ENCODE data around the gene TAS1R1. TPM values are rescaled to one million over a fixed set of nuclear protein-coding genes. Genes with fewer than 3 reads are reported as not detected.

Gene TAS1R1
- total and polyA plus RNA-seq, 9 of the 15 experiments (the other 6 are each of a cell fraction or from before 2014, with no cell fraction given), result 0.06 TPM; not detected in 8

DNA sequence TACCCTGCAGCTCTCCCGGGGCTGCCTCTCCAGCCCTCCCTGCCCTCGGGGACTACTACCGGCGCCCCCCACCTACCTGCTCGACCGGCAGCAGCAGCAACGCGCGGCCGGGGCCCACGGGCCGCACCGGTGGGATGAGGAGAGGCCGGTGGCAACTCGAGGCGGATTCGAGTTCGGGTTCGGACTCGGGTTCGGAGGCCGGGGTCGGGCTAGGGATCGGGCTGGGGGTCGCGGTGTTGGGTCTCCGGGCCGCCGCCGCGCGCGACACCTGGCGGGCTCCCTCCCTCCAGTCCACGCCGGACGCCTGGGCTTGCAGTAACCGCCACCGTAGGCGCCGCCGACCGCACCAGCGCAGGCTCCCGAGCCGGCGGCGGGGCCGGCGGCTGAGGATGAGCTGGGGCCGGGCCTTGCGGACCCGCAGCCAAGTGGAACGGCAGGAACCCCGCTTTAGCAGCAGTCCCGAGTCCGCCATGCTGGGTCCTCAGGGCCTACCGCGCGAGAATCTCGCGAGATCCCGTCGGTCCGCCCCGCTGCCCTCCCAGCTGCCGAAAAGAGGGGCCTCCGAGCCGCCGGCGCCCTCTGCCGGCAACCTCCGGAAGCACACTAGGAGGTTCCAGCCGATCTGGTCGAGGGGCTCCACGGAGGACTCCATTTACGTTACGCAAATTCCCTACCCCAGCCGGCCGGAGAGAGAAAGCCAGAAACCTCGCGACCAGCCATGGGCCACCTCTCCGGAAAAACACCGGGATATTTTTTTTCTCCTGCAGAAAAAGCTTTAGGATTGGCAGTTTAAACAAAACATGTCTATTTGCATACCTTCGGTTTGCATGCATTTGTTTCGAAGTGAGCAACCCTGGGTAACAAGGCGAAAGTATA, 838 bp upstream of the TAS1R1 start, which contains the start of gene NOL9 (continued):
- TF ChIP-seq ZNF197 (CRISPR knock-in tag; IDR thresholded peaks at IDR 0.05; ENCODE audit: low read depth) (peak; percentile 27; the same call in 1 of the 2 replicates), PHF8 (IDR thresholded peaks at IDR 0.05; ENCODE audit: borderline replicate concordance, low read length) (peak; percentile 94; the same call in 1 of the 2 replicates), SUPT5H (IDR thresholded peaks at IDR 0.05) (peak; percentile 86), FOXM1 (IDR thresholded peaks at IDR 0.05; ENCODE audit: low read depth) (no peak; the same call in 1 of the 2 replicates), FOXM1 (CRISPR knock-in tag; IDR thresholded peaks at IDR 0.05; ENCODE audit: low read depth) (peak; percentile 94), NFRKB (IDR thresholded peaks at IDR 0.05; ENCODE audit: low read depth) (no peak), MCM3 (IDR thresholded peaks at IDR 0.05) (no peak), SMAD2 (IDR thresholded peaks at IDR 0.05; ENCODE audit: low read depth, low read length) (no peak), GATAD2A (IDR thresholded peaks at IDR 0.05) (0 out of 2 replicates have a peak, but pooled peaks have one; percentile 9)
- TF ChIP-seq, protein P1, sequence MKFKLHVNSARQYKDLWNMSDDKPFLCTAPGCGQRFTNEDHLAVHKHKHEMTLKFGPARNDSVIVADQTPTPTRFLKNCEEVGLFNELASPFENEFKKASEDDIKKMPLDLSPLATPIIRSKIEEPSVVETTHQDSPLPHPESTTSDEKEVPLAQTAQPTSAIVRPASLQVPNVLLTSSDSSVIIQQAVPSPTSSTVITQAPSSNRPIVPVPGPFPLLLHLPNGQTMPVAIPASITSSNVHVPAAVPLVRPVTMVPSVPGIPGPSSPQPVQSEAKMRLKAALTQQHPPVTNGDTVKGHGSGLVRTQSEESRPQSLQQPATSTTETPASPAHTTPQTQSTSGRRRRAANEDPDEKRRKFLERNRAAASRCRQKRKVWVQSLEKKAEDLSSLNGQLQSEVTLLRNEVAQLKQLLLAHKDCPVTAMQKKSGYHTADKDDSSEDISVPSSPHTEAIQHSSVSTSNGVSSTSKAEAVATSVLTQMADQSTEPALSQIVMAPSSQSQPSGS (CRISPR knock-in tag; IDR thresholded peaks at IDR 0.05), result no peak; the same call in none of the 2 replicates
- TF ChIP-seq, protein P2, sequence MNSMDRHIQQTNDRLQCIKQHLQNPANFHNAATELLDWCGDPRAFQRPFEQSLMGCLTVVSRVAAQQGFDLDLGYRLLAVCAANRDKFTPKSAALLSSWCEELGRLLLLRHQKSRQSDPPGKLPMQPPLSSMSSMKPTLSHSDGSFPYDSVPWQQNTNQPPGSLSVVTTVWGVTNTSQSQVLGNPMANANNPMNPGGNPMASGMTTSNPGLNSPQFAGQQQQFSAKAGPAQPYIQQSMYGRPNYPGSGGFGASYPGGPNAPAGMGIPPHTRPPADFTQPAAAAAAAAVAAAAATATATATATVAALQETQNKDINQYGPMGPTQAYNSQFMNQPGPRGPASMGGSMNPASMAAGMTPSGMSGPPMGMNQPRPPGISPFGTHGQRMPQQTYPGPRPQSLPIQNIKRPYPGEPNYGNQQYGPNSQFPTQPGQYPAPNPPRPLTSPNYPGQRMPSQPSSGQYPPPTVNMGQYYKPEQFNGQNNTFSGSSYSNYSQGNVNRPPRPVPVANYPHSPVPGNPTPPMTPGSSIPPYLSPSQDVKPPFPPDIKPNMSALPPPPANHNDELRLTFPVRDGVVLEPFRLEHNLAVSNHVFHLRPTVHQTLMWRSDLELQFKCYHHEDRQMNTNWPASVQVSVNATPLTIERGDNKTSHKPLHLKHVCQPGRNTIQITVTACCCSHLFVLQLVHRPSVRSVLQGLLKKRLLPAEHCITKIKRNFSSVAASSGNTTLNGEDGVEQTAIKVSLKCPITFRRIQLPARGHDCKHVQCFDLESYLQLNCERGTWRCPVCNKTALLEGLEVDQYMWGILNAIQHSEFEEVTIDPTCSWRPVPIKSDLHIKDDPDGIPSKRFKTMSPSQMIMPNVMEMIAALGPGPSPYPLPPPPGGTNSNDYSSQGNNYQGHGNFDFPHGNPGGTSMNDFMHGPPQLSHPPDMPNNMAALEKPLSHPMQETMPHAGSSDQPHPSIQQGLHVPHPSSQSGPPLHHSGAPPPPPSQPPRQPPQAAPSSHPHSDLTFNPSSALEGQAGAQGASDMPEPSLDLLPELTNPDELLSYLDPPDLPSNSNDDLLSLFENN (IDR thresholded peaks at IDR 0.05; ENCODE audit: low read depth in 2 of 2, low read length in 2 of 2), result peak in 1 of 2 experiments; percentile 51; a peak in 1 of 4 replicates
- TF ChIP-seq, protein P3, sequence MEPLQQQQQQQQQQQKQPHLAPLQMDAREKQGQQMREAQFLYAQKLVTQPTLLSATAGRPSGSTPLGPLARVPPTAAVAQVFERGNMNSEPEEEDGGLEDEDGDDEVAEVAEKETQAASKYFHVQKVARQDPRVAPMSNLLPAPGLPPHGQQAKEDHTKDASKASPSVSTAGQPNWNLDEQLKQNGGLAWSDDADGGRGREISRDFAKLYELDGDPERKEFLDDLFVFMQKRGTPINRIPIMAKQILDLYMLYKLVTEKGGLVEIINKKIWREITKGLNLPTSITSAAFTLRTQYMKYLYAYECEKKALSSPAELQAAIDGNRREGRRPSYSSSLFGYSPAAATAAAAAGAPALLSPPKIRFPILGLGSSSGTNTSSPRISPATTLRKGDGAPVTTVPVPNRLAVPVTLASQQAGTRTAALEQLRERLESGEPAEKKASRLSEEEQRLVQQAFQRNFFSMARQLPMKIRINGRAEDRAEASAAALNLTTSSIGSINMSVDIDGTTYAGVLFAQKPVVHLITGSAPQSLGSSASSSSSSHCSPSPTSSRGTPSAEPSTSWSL (CRISPR knock-in tag; IDR thresholded peaks at IDR 0.05; ENCODE audit: borderline replicate concordance), result peak; percentile 64; the same call in 1 of the 2 replicates
- TF ChIP-seq, protein P4, sequence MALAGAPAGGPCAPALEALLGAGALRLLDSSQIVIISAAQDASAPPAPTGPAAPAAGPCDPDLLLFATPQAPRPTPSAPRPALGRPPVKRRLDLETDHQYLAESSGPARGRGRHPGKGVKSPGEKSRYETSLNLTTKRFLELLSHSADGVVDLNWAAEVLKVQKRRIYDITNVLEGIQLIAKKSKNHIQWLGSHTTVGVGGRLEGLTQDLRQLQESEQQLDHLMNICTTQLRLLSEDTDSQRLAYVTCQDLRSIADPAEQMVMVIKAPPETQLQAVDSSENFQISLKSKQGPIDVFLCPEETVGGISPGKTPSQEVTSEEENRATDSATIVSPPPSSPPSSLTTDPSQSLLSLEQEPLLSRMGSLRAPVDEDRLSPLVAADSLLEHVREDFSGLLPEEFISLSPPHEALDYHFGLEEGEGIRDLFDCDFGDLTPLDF (CRISPR knock-in tag; IDR thresholded peaks at IDR 0.05), result peak; percentile 92
- TF ChIP-seq, protein P5, sequence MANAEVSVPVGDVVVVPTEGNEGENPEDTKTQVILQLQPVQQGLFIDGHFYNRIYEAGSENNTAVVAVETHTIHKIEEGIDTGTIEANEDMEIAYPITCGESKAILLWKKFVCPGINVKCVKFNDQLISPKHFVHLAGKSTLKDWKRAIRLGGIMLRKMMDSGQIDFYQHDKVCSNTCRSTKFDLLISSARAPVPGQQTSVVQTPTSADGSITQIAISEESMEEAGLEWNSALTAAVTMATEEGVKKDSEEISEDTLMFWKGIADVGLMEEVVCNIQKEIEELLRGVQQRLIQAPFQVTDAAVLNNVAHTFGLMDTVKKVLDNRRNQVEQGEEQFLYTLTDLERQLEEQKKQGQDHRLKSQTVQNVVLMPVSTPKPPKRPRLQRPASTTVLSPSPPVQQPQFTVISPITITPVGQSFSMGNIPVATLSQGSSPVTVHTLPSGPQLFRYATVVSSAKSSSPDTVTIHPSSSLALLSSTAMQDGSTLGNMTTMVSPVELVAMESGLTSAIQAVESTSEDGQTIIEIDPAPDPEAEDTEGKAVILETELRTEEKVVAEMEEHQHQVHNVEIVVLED (CRISPR knock-in tag; IDR thresholded peaks at IDR 0.05), result peak; percentile 61; the same call in 1 of the 2 replicates
- TF ChIP-seq, protein P6, sequence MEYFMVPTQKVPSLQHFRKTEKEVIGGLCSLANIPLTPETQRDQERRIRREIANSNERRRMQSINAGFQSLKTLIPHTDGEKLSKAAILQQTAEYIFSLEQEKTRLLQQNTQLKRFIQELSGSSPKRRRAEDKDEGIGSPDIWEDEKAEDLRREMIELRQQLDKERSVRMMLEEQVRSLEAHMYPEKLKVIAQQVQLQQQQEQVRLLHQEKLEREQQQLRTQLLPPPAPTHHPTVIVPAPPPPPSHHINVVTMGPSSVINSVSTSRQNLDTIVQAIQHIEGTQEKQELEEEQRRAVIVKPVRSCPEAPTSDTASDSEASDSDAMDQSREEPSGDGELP (CRISPR knock-in tag; IDR thresholded peaks at IDR 0.05; ENCODE audit: borderline replicate concordance), result peak; percentile 98
